Measurements from ENCODE around the gene SH3RF2.

GRCh38 chr5:145991044-145991575 lies 54.7 kb downstream of the SH3RF2 start:
- TF ChIP-seq POLR2AphosphoS5 (IDR thresholded peaks at IDR 0.05) (no peak), CTCF (IDR thresholded peaks at IDR 0.05 in 8 of 11, conservative IDR thresholded peaks at IDR 0.05 in 3 of 11) (no peak), POLR2A (IDR thresholded peaks at IDR 0.05) (no peak)
